Transverse colon (tissue), 4 donors: ENCODE results near the gene SRP14. TPM values are rescaled to one million over a fixed set of nuclear protein-coding genes. Genes with fewer than 3 reads are reported as not detected.
A peak's percentile ranks its signal among the peaks of the same experiment; 100 is the strongest.

Source experiments
- DNase-seq: peaks from one replicate; pipeline ENCODE4 v3.0.0-alpha.2; 2019
- H3K27ac ChIP-seq, 4 donors: fragments of 200-600 bp; sonication (generic); 2 replicates each; pipeline ENCODE4 v1.5.1; 2016 to 2018; ENCODE audit warnings: inconsistent platforms in 4 of 4
- H3K27me3 ChIP-seq: fragments of 200-600 bp; sonication (generic); 2 replicates; pipeline ENCODE4 v1.5.1; 2017; ENCODE audit warnings: inconsistent platforms
- H3K36me3 ChIP-seq, 4 donors: fragments of 200-600 bp; sonication (generic); 2 replicates each; pipeline ENCODE4 v1.5.1; 2017 to 2019; ENCODE audit warnings: inconsistent platforms in 4 of 4
- H3K4me1 ChIP-seq, 4 donors: fragments of 200-600 bp; sonication (generic); 2 replicates each; pipeline ENCODE4 v1.5.1; 2017 to 2020; ENCODE audit warnings: inconsistent platforms in 4 of 4
- H3K4me3 ChIP-seq, 4 donors: fragments of 200-600 bp; sonication (generic); 1 replicate in 1 of 4; 2 replicates in 3 of 4; pipeline versions ENCODE4 v1.5.1 to v1.6.1; 2017 to 2019; ENCODE audit warnings: inconsistent platforms in 4 of 4
- H3K9me3 ChIP-seq, 2 donors: fragments of 200-600 bp; sonication (generic); 2 replicates each; pipeline ENCODE4 v1.5.1; 2017 to 2019; ENCODE audit warnings: inconsistent platforms in 2 of 2
- CTCF ChIP-seq, 5 experiments: fragments of 200-600 bp in 3 of 5; fragments of 450-650 bp in 2 of 5; sonication (generic) in 3 of 5; IDR thresholded peaks; 1 replicate in 2 of 5; 2 replicates in 3 of 5; pipeline ENCODE4 v1.5.1; 2016 to 2017; ENCODE audit warnings: antibody characterized with exemption in 5 of 5, inconsistent platforms in 3 of 5, mild to moderate bottlenecking in 2 of 5, moderate library complexity in 1 of 5
- EP300 ChIP-seq: sonication (generic); formaldehyde crosslinking; IDR thresholded peaks from one replicate; pipeline ENCODE4 v1.6.1; 2017; ENCODE audit warnings: antibody characterized with exemption, low read depth
- POLR2A ChIP-seq: fragments of 450-650 bp; IDR thresholded peaks from one replicate; pipeline ENCODE4 v1.6.1; 2016; ENCODE audit warnings: antibody characterized with exemption, mild to moderate bottlenecking, moderate library complexity
- POLR2AphosphoS5 ChIP-seq, 3 donors: sonication (generic); formaldehyde crosslinking; IDR thresholded peaks; one replicate each; pipeline ENCODE4 v1.6.1; 2016; ENCODE audit warnings: antibody characterized with exemption in 3 of 3
- WGBS, 2 donors: methylation state at CpG; one replicate each; pipeline ENCODE4 v1.1.5; 2018; ENCODE audit warnings: low coverage in 1 of 2; 5-methylcytosine and 5-hydroxymethylcytosine counted together
- in situ Hi-C, 4 donors: fragments of 200-750 bp; cut with MboI; loops; one replicate each; pipeline versions ENCODE4 v1.15.0 to v1.15.1; 2017; ENCODE audit warnings: low sequenced_read_pairs in 3 of 4, low pct_ligation_motif_present in 1 of 4, low pct_unique_long_range_greater_than_20kb in 1 of 4
- intact Hi-C: fragments of 100-400 bp; cut with DNase I; formaldehyde crosslinking; loops from one replicate; pipeline ENCODE4 v1.15.1; 2023; ENCODE audit warnings: low total_unique reads
- total RNA-seq, 4 donors: library from RNA; depleted of rRNA; stranded (reverse); fragments of >200 nt; gene quantifications; one replicate each; pipeline ENCODE4 v1.1.0, GENCODE V29; 2016

The SRP14 gene
- total RNA-seq, 4 donors from 2014 or later: 216 to 511 (median 283) TPM

GRCh38 chr15:40047415-40048210 is 8.6 kb upstream of the SRP14 start:
- H3K4me1 ChIP-seq: peaks cover 35 to 61% (median 60%) of the 10 kb centered on the region in 4 donors
- no peaks in the 10 kb centered on the region for H3K27me3 ChIP-seq
- intact Hi-C loops: loop anchor here (2.0 to 5.0 kb wide), 2 partner anchors 60 to 231 kb away; partner anchors contain the start of gene BMF
- DNase-seq: peak; percentile 69
- whole genome bisulfite sequencing, 2 donors: 20 to 28% methylated on average over 3 to 15 of the region's 15 CpGs
- H3K27ac ChIP-seq: peak overlapping the region; percentile 70 to 75 (median 72)
- no peaks in the 10 kb centered on the region for H3K36me3 ChIP-seq
- in situ Hi-C loops: loop anchor here (10.0 to 25.0 kb wide), 4 partner anchors 57 to 227 kb away; partner anchors contain the start of gene BMF (in 1 of the 4)
- no peaks in the 10 kb centered on the region for H3K9me3 ChIP-seq
- peak in 1 of 3 donors; percentile 20 for TF ChIP-seq POLR2AphosphoS5 (IDR thresholded peaks at IDR 0.05)
- TF ChIP-seq CTCF (IDR thresholded peaks at IDR 0.05): no peak
- no peak for TF ChIP-seq EP300
- no peak overlapping the region for H3K4me3 ChIP-seq

- in situ Hi-C loops: loop anchor here (10.0 to 25.0 kb wide), 4 partner anchors 58 to 228 kb away; partner anchors contain the start of gene BMF (in 1 of the 4)
- peak overlapping the region; percentile 70 to 75 (median 72) for H3K27ac ChIP-seq
Measured at GRCh38 chr15:40046721-40047414, 7.9 kb upstream of the SRP14 start.

GRCh38 chr15:40045572-40046217 is 6.7 kb upstream of the SRP14 start:
- H3K27ac ChIP-seq: peak overlapping the region; percentile 53 to 72 (median 66)
- in situ Hi-C loops: loop anchor here (10.0 to 25.0 kb wide), 4 partner anchors 59 to 229 kb away; partner anchors contain the start of gene BMF (in 1 of the 4)

More at GRCh38 chr15:40046721-40047414, 7.9 kb upstream of the SRP14 start:
- Histone ChIP-seq H3K27me3 (no peaks in the 10 kb centered on the region), H3K36me3 (no peaks in the 10 kb centered on the region), H3K9me3 (no peaks in the 10 kb centered on the region), H3K4me3 (no peak overlapping the region), H3K4me1 (peaks cover 35 to 61% (median 54%) of the 10 kb centered on the region in 4 donors)
- TF ChIP-seq POLR2A: no peak
- peak in 1 of 3 donors; percentile 35 for TF ChIP-seq POLR2AphosphoS5 (IDR thresholded peaks at IDR 0.05)
- WGBS, 2 donors: 74 to 80% methylated on average over 2 to 5 of the region's 5 CpGs
- DNase-seq: no peak
- intact Hi-C loops: loop anchor here (5.0 kb wide), 1 partner anchor 60 kb away; the partner anchor contains the start of gene BMF

More at GRCh38 chr15:40045572-40046217, 6.7 kb upstream of the SRP14 start:
- 76 to 89% methylated on average over 4 to 6 of the region's 6 CpGs for WGBS, 2 donors
- Histone ChIP-seq H3K36me3 (no peaks in the 10 kb centered on the region), H3K27me3 (no peaks in the 10 kb centered on the region), H3K4me3 (no peak overlapping the region), H3K9me3 (no peaks in the 10 kb centered on the region), H3K4me1 (peaks cover 35 to 52% (median 45%) of the 10 kb centered on the region in 4 donors)
- intact Hi-C loops: loop anchor here (5.0 kb wide), 1 partner anchor 62 kb away; the partner anchor contains the start of gene BMF
- DNase-seq: peak; percentile 41
- TF ChIP-seq EP300: no peak
- no peak for TF ChIP-seq CTCF (IDR thresholded peaks at IDR 0.05)
- no peak for TF ChIP-seq POLR2A
- no peak for TF ChIP-seq POLR2AphosphoS5 (IDR thresholded peaks at IDR 0.05)
